ENCODE measurements around the gene SCN5A. TPM values are rescaled to one million over a fixed set of nuclear protein-coding genes. Genes with fewer than 3 reads are reported as not detected.

Gene SCN5A
- total and polyA plus RNA-seq, 2 of the 13 experiments (the other 11 are each of a cell fraction or from before 2014, with no cell fraction given), result 0.22 TPM; not detected in 1

GRCh38 chr3:38533285-38533976 lies 116.1 kb downstream of the SCN5A start:
- Histone ChIP-seq H3K4me2 (ENCODE audit: low read depth, low read length) (no peak overlapping the region), H3K27ac (ENCODE audit: extremely low read length, insufficient read depth, low read length) (no peak overlapping the region), H3K4me1 (ENCODE audit: insufficient read depth, low read length) (no peaks in the 10 kb centered on the region), H3K79me2 (ENCODE audit: insufficient read depth, low read length) (no peaks in the 10 kb centered on the region), H3K9me3 (ENCODE audit: low read length) (no peaks in the 10 kb centered on the region), H3K9ac (ENCODE audit: insufficient read depth, low read depth, low read length) (no peak overlapping the region), H2AFZ (ENCODE audit: low read length) (no peak overlapping the region), H3K4me3 (replicated peaks in 1 of 3; ENCODE audit: insufficient read depth in 1 of 3, low read depth in 2 of 3, low read length in 3 of 3) (no peak overlapping the region), H3K36me3 (replicated peaks in 1 of 2; ENCODE audit: control insufficient read depth in 1 of 2, insufficient read depth in 2 of 2, low read length in 2 of 2) (no peaks in the 10 kb centered on the region), H3K27me3 (ENCODE audit: control insufficient read depth in 1 of 2, insufficient read depth in 2 of 2, low read length in 2 of 2) (no peaks in the 10 kb centered on the region), H4K20me1 (ENCODE audit: insufficient read depth, low read length) (no peaks in the 10 kb centered on the region)
- CTCF ChIA-PET (ENCODE audit: low intra/inter-chr PET ratio, low total read pairs), result no interaction called here
- DNase-seq (ENCODE audit: low spot score), result no peak
- no peak for FAIRE-seq
- WGBS (ENCODE audit: low lambda C conversion rate), result 96% methylated on average over 9 of the region's 13 CpGs
- BruUV-seq (replicated peaks), result no TSS peak
- POLR2A ChIA-PET, result no interaction called here
- TF ChIP-seq KLF11 (CRISPR knock-in tag; IDR thresholded peaks at IDR 0.05), result no peak
- TF ChIP-seq LCORL (IDR thresholded peaks at IDR 0.05), result peak; percentile 83
- TF ChIP-seq LCORL (CRISPR knock-in tag; IDR thresholded peaks at IDR 0.05), result no peak
- no peak for TF ChIP-seq GLMP (CRISPR knock-in tag; IDR thresholded peaks at IDR 0.05; ENCODE audit: borderline replicate concordance)
- no peak for TF ChIP-seq SRY (CRISPR knock-in tag; IDR thresholded peaks at IDR 0.05)
- TF ChIP-seq THAP11 (CRISPR knock-in tag; IDR thresholded peaks at IDR 0.05), result no peak
- TF ChIP-seq, protein P1, sequence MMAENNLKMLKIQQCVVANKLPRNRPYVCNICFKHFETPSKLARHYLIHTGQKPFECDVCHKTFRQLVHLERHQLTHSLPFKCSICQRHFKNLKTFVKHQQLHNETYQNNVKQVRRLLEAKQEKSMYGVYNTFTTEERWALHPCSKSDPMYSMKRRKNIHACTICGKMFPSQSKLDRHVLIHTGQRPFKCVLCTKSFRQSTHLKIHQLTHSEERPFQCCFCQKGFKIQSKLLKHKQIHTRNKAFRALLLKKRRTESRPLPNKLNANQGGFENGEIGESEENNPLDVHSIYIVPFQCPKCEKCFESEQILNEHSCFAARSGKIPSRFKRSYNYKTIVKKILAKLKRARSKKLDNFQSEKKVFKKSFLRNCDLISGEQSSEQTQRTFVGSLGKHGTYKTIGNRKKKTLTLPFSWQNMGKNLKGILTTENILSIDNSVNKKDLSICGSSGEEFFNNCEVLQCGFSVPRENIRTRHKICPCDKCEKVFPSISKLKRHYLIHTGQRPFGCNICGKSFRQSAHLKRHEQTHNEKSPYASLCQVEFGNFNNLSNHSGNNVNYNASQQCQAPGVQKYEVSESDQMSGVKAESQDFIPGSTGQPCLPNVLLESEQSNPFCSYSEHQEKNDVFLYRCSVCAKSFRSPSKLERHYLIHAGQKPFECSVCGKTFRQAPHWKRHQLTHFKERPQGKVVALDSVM (CRISPR knock-in tag; IDR thresholded peaks at IDR 0.05), result no peak
- intact Hi-C loops (cut with micrococcal nuclease; ENCODE audit: unreplicated experiment) (no loop called here), in situ Hi-C loops (cut with HindIII; ENCODE audit: extremely low pct_ligation_motif_present, low pct_unique_long_range_greater_than_20kb) (loop anchor here (5.0 kb wide), 1 partner anchor 114 kb away; the partner anchor contains the start of gene SCN5A)
- ATAC-seq, result no peak; the same call in 1 of the 3 replicates
